Measurements from ENCODE around the gene LPIN1. TPM values are rescaled to one million over a fixed set of nuclear protein-coding genes. Genes with fewer than 3 reads are reported as not detected.
"Not testable (repeated sequence)": the region's sequence is repeated elsewhere in the genome, so short reads cannot be mapped to it uniquely, and the experiment has no call there.

The LPIN1 gene
- total RNA-seq, 1 donor from 2014 or later = 198 TPM

DNA sequence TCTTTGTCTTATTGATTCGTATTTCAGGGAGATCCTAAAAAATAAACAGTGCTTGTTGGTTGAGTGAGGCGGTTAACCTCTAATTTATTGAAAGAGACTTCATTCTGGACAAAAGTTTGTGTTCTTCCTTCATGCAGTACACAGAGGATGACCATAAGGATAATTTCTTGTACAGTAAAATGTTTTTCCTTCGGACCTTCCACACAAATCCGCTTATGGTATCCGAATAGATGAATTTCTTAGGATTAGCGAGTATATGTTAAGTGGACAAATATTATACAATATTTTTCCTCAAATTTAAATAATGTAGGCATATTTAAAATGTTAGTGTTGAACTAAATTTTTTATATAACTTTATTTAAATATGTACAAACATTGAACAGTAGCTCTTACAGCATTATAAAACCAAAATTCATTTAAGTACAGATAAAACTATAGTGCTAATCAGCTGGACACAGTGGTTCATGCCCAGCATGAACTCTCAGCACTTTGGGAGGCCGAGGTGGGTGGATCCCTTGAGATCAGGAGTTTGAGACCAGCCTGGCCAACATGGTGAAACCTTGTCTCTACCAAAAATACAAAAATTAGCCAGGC lies 84.4 kb downstream of the LPIN1 start:
- DNase-seq (ENCODE audit: low spot score) = no peak

DNA sequence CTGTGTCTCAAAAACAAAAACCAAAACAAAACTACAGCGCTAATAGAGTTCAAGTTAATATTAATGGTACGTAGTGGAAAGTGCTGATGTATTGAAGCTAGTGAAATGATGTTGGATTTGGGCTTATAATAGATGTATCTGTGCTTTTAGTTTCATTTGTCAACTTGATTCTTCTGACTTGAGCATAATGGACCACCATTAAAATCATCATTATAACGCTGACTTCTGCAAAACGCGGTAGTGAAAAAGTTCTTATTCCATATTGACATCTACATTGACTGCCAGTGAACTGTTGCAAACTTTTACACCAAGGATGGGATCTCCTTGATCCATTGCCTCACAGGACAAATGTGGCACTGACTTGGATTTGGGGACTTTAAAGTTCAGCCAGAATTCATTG lies 85.0 kb downstream of the LPIN1 start:
- DNase-seq (ENCODE audit: low spot score) = no peak

DNA sequence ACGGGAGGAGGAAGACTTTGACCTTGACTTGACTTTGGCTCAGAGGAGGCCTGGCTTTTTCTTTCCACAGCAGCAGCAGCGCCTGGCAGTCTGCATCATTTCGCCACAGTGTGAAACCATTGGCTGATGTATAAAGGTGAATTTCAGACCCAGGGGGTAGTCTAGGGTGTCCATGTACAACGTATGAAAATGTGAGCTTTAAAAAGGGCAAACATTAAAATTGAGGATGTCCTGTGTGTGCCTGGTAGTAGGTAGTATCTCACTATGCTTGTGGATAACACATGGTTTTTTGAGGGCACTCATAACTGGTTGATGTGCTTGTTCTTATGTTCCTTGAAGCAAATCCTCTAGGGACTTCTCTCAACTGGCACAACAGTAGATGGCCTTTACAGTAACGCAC lies 86.1 kb downstream of the LPIN1 start:
- DNase-seq (ENCODE audit: low spot score) = no peak

DNA sequence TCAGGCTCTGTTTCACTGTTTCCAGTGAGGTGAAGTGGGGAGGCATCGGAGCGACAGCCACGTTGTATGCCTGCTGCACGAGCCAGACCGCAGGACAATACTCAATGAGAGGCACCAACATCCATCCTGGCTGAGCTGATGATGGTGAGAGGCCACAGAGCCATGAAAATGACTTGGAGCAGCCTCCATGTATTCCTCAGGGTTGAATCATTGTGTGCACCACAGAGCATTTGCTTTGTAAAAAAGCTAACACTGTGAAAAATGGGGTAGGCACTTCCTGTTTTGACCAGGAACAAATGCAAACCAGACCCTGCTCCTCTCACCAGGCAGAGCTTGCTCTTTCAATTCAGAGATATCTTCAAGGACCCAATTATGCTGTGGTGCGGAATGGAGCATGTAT lies 87.2 kb downstream of the LPIN1 start:
- peak; percentile 65 for DNase-seq (ENCODE audit: low spot score)

DNA sequence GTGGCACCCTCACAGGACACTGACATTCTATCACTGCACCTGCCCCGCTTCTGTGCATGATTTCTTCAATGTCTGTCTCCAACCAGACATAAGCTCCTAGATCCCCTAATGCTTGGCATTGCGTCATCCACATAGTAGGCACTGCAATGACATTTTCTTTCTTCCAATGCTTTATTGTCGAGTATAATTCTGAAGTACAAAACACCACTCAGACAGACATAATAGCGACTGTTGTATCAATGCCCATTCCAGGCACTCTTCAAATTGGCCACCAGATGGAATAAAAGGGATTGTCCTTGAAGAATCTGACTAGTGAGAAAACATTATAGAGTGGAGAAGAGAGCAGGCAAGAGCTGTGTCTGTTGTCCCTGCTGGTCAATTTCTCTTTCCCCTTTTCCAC lies 89.0 kb downstream of the LPIN1 start:
- DNase-seq (ENCODE audit: low spot score) = no peak

DNA sequence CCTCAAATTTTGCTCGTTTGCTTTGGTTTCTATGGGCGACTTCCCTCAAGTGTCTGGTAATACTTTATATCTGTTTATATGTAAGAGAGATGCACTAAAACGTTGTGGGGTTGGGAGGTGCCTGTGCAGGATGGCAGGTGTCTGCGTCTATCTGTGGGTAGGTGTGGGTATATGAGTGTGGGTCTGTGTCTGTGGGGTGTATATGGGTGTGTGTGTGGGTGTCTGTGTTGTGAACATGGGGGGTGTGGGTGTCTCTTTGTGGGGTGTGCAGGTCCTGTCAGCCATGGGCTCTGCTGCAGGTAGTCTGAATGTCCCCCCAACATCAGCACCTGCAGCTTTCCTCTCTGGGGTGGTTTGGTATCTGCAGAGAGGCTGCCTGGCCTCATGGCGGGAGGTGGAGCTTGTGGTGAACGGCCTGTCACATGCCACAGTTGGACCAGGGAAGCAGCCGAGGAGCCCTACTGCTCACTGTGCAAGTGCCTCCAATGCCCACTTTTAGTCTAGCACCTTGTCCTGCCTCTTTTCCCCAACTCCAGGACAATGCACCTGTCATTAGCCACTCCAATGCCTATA lies 90.3 kb downstream of the LPIN1 start:
- peak; percentile 69 for DNase-seq (ENCODE audit: low spot score)

DNA sequence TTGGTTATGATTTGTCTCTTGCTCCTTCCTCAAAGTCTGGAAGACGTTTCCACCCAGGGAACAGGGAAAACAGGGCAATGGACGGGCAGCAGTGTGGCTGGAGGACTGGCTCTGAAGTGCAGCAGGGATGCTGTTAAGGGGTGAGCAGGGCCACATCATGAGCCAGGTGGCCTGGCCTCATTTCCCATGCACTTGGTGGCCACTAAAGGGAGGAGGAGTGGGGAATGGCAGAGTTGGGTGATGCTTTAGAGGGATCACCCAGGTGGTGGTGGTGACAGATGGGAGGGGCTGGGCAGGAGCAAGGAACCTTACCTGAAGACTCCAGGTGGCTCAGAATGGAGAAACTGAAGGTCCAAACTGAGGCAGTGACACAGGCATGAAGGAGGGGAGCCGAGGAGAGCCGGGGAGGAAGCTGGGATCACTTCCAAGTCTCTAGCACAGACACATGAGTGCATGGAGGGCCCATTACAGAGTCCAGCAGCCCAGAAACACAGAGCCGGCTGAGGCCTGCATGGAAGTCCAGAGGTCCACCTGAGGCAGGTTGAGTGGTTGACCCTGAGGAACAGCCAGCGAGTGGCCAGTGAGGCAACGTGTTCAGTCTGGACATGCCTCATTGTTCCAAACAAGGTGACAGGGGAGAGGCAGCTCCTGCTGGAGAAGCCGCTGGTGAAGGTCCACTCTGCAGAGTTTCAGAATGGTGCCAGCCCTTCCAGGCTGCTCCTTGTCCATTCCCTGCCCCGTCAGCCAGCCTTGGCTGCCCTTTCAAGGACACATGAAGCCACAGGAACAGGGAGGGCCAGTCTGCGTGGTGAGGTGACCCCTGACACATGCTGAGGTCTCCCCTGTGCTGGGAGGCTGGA lies 91.7 kb downstream of the LPIN1 start:
- DNase-seq (ENCODE audit: low spot score) = peak; percentile 71

DNA sequence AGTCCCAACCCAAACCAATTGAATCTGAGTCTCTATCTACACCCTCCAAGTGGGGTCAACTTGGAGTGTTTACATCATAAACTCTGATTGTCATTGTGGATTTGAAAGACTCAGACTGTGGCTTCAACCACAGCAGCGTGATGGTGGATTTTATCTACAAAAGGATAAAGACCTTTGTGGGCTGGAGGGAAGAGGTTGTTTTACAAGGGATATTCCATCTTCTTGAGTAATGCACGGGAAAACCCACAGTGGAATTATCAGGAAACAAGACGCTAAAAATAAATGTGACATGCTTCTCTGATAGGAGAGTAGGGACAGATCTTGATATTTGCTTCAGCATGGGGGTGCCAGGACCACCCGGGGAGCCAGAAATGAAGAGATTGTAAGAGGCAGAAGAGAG lies 93.5 kb downstream of the LPIN1 start:
- no peak for DNase-seq (ENCODE audit: low spot score)

DNA sequence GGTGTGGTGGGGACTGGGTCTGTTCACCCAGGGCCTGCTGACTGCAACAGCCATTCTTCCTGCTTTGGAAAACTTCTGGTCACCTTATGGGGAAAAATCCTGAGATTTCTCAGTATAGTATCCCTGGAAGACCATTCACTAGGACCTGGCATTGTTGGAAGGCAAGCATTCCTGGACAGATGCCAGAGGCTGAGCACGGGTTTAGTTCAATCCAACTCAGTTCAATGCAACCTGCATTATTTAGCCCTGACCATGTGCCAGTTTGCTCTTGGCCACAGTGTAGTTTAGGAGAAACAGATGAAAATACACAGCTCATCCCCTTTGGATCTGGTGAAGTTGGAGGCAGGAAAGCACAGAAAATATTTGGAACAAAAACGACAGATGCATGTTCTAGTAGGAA lies 95.9 kb downstream of the LPIN1 start:
- peak; percentile 35 for DNase-seq (ENCODE audit: low spot score)

DNA sequence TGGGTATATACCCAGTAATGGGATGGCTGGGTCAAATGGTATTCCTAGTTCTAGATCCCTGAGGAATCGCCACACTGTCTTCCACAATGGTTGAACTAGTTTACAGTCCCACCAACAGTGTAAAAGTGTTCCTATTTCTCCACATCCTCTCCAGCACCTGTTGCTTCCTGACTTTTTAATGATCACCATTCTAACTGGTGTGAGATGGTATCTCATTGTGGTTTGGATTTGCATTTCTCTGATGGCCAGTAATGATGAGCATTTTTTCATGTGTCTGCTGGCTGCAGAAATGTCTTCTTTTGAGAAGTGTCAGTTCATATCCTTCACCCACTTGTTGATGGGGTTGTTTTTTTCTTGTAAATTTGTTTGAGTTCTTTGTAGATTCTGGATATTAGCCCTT lies 98.4 kb downstream of the LPIN1 start:
- not testable (repeated sequence) for DNase-seq (ENCODE audit: low spot score)

DNA sequence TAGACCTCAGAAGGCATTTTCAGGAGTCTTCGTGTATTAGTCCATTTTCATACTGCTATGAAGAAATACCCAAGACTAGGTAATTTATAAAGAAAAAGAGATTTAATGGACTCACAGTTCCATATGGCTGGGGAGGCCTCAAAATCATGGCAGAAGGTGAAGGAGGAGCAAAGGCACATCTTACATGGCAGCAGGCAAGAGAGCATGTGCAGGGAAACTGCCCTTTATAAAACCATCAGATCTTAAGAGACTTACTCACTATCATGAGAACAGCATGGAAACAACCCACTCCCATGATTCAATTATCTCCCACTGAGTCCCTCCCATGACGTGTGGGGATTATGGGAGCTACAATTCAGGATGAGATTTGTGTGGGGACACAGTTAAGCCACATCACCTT lies 101.5 kb downstream of the LPIN1 start:
- not testable (repeated sequence) for DNase-seq (ENCODE audit: low spot score)

DNA sequence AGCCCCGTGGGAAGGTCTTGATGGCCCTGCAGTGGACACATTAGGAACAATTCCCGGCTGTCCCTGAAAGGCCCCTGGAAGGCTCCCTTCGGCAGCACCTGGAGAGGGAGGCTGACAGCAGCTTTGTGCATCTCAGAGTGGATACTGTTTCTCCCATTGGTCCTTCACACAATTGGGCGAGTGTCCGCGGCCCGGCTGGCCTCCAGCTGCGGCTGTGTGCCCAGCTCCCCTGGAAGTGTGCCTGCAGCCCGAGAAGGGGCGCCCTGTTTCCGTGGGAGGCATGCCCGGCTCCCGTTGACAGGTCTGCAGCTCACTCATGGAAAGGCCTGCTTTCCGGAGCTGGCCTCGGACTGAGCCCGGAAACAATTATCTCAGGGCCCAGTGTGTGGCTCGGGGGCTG lies 103.7 kb downstream of the LPIN1 start:
- DNase-seq (ENCODE audit: low spot score) = peak; percentile 89

DNA sequence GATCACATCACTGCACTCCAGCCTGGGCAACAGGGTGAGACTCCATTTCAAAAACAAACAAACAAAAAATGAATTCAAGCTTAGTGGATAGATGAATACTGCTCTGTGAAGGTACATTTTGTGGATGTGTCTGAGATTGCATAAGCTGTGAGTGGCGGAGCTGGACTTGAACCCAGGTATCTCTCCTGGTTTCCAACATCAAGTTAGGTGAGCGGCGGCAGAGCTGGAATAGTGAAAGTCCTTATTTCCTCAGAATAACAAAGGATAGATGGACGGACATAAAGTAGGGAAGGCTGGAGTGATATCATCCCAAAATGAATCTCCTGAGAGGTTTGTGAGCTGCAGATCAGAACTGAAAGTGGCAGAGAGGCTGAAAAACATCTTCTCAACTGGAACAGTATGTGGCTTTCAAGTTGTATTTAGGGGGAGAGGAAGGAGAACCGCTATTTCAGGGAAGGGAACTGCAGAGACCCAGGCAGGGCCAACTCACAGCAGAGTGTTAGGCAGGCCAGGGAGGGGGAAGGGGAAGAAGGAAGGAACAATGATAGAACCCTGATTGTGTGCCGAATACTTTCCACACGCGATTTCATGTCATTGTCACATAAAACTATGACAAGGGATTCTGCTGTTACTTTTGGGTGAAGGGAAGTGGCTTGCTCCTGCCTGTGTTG lies 106.2 kb downstream of the LPIN1 start:
- DNase-seq (ENCODE audit: low spot score) = no peak

DNA sequence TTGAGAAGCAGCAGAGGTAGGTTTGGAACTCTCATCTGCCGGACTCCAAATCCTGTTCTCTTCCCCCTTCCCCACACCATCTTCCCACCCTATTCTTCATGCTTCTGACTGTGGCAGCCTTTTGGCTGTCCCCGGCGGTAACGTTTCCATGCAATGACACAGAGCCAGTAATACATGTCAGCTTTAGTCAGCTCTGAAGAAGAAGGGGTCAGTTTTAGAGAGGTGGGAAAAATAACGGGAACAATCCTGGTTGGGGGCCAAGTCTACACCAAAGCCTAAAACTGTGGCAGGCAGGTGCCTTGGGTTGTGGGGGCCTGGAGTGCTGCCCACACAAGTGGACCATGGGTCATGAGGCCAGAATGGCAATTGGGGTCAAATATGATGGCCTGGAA lies 106.8 kb downstream of the LPIN1 start:
- peak; percentile 53 for DNase-seq (ENCODE audit: low spot score)

DNA sequence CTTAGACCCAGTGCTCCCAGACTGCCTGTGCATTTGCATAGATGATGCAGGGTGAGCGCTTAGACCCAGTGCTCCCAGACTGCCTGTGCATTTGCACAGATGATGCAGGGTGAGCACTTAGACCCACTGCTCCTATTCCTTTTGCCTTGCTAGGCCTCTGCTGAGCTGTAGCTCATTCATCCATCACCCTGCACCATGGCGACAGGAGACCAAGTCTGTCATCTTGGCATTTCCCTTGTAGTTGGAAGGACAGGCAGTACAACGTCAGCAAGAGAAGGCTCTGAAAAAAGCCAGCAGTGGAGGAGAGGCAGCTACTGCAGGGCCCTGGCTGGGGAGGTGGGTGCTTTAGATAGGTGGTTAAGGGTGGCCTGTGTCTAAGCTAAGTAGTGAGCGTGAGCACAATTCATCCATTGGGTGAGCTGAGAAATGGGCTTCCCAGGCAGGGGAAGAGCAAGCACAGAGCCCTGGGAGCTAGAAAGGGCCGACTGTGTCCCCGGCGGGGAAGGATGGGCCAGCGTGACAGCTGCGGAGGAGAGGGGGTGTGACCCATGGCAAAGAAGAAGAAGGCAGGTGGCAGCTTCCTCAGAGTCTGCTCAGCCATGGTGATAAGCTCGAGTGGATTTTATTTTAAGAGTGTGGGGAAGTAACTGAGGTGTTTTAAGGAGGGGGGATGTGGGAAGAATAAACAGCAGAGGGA lies 108.8 kb downstream of the LPIN1 start:
- DNase-seq (ENCODE audit: low spot score) = peak; percentile 62

DNA sequence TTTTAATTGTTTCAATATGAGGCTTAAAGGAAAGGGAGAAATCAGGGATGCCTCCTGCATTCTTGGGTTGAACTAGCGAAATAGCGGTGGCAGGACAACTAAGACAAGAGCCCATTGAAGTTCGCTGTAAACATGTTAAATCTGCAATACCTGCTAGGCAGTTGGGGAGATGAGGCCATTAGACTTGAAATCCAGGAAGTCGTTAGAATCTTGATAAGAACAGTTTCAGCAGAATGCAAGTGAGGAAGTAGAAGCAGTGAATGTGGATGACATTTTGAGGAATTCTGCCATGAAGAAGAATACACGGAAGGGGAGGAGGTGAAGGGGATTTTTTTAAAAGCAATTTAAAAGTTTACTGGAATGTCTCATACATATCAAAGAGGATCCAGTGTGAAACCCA lies 109.7 kb downstream of the LPIN1 start:
- no peak for DNase-seq (ENCODE audit: low spot score)

DNA sequence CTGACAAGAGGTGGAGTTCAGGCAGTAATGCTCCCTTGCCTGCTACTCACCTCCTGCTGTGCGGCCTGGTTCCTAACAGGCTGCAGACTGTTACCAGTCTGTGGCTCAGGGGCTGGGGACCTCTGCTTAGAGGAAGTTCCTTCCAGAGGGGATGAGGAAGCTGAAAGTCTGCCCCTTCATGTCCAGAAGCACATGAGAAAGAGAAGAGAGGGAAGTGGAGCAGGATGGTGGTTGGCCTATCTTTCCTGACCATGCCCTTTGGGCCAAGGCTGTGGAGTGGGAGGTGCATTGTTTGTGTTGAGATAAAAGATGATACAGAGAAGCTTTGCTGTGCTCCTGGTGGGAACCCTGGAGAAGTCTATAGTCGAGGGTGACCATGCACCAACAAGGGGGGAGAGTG lies 112.5 kb downstream of the LPIN1 start:
- DNase-seq (ENCODE audit: low spot score) = no peak

DNA sequence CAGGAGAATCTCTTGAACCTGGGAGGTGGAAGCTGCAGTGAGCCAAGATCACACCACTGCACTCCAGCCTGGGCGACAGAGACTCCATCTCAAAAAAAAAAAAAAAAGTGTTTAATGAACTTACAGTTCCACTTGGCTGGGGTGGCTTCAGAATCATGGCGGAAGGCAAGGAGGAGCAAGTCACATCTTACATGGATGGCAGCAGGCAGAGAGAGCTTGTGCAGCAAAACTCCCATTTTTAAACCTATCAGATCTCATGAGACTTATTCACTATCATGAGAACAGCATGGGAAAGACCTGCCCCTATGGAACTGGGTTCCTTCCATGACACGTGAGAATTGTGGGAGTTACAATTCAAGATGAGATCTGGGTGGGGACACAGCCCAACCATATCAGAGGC lies 113.5 kb downstream of the LPIN1 start:
- DNase-seq (ENCODE audit: low spot score) = not testable (repeated sequence)

DNA sequence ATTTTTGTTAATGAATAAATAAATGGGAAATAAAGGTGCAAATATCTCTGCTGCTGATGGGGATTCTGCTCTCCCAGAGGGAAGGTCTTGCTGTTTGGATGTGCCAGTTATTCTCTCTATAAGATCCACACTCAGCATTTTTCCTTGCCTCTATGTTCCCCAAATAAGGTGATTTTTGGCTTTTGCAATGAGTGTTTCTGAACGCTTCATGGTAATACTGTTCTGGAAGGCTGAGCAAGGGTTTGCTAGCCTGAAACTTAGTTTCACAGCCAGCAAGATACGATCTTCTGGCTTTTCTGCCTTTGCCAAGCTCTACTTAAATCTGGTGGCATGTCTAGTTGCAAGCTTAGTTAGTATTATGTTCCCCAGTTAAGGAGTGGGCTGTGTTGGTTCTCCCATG lies 114.6 kb downstream of the LPIN1 start:
- no peak for DNase-seq (ENCODE audit: low spot score)

DNA sequence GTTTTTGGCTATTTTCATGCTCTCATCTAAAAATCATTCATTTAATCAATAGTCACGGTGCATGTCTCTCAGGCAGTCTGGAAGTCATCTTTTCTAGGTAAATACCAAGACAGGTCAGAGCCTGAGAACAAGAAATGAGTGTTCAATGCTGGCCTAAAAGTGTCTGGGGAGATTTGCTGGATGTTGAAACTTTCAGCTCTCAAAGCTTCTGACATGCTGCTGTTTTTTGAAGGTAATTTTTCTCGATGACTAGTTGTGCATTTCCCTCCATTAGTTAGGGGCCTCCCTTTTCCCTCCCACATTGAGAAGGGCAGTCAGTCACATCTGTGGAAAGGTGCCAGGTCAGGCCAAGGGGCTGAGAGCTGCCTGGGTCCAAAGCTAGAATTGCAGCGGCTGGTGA lies 115.6 kb downstream of the LPIN1 start:
- no peak for DNase-seq (ENCODE audit: low spot score)

DNA sequence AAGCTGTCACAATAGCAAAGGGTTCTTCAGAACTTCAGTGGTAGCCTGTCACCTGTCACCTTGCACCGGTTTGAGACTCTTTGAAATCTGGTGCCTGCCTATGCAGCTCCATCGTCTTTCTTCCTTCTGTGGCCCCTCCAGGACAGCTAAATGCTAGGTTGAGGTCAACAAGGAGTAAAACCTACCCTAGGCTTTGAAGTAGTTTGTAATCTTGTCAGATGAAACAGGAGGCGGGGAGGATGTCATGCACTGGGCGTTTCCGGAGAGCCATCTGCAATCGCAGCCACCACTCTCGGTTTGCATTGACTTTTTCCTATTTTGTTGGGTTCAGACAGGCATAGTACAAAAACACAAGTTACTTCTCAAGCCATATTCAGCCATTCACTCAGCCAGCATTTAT lies 116.7 kb downstream of the LPIN1 start:
- no peak for DNase-seq (ENCODE audit: low spot score)

All from mesenteric fat pad (tissue), 1 donor.